GM12801 (cell line): ENCODE measurements around the gene GFOD1.

ENCODE experiments used
- TF ChIP-seq, protein P1 (sequence below): IDR thresholded peaks from one replicate; pipeline ENCODE4 v1.5.1; 2011; ENCODE audit warnings: control low read depth; ENCODE audit not compliant: insufficient read length; ENCODE audit errors: extremely low read depth

Gene GFOD1

DNA sequence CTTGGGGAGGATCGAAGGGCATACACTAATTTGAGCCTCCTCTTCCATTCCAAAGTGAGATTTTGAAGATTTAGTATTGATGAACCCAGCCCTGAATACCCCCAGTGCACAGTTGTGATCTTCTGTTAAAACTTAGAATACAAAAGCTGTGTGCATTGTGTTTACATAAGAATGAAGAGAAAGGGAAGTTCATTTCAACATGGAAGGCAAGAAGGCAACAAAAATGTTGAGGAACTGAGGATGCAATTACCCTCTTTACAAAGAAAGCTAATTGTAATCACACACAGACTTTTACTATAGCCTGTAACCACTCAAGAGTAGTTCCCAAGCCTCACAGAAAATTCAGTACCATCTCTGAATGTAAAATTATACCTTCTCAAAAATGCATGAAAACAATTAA lies 49.3 kb downstream of the GFOD1 start:
- TF ChIP-seq, protein P1, sequence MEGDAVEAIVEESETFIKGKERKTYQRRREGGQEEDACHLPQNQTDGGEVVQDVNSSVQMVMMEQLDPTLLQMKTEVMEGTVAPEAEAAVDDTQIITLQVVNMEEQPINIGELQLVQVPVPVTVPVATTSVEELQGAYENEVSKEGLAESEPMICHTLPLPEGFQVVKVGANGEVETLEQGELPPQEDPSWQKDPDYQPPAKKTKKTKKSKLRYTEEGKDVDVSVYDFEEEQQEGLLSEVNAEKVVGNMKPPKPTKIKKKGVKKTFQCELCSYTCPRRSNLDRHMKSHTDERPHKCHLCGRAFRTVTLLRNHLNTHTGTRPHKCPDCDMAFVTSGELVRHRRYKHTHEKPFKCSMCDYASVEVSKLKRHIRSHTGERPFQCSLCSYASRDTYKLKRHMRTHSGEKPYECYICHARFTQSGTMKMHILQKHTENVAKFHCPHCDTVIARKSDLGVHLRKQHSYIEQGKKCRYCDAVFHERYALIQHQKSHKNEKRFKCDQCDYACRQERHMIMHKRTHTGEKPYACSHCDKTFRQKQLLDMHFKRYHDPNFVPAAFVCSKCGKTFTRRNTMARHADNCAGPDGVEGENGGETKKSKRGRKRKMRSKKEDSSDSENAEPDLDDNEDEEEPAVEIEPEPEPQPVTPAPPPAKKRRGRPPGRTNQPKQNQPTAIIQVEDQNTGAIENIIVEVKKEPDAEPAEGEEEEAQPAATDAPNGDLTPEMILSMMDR, result no peak

DNA sequence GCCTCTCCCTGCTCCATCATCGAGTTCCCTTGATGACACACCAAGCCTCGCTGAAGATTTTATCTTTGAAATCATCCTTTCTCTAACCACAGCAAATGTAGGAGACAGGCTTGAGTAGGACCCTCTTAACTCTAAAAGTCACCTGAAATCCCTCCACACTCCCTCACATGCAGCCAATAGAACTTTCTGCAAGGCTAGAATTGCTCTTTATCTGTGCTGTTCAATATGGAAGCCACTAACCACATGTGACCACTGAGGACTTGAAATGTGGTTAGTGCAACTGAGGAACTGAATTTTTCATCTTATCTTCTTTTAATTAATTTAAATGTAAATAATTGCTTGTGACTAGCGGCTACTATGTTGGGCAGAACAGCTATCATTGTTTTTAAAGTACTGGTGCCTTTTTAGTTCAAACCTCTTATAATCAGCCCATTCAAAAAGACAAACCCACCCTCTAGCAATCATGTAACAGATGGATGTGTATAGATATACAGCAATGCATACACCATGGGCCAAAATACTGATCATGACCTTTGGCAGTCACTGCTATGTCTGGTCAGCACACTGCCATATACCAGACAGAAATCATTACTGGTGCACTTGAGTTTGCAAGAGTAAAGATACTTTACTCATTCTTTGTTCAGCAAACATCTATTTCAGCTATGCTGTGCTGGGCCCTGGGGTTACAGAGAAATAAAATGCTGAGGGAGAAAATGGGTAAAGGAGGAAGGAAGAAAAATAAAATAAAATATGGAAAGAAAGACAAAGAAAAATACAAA lies 50.0 kb downstream of the GFOD1 start:
- TF ChIP-seq, protein P1, result no peak

DNA sequence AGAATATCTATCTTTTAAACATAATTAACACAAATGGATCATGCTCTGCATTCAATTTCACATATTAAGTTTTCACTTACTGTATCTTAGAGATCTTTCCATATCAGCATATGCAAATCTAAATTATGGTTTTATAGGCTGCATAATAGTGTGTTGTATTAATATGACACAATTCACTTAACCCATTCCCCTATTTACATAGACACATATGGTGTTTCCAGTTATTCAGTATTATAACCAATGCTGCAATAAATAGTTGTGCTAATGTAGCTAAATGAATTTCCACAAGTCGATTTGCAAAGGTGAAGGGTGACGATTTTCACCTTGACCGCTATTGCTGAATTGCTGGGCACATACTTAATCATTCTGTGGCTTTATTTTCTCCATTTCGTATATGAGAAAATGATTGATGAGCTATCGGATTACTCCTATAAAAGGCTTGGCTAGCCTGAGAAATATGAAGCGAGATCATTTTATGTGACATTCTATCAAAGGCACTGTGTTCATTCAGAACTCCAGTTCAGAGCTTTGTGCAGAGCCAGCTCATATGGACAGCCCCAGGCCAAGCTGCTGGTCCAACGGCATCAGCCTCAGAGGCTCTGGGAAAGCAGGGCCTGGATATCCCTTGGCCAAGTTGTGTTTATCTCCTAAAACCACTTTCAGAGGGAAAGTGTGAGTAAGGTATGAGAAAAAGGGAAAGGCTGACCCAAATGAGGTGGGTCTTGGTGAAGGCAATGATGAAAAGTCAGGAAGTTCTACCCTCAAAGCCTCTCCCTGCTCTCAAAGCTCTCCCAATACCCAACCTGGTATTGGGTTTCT lies 50.8 kb downstream of the GFOD1 start:
- TF ChIP-seq, protein P1, result no peak

DNA sequence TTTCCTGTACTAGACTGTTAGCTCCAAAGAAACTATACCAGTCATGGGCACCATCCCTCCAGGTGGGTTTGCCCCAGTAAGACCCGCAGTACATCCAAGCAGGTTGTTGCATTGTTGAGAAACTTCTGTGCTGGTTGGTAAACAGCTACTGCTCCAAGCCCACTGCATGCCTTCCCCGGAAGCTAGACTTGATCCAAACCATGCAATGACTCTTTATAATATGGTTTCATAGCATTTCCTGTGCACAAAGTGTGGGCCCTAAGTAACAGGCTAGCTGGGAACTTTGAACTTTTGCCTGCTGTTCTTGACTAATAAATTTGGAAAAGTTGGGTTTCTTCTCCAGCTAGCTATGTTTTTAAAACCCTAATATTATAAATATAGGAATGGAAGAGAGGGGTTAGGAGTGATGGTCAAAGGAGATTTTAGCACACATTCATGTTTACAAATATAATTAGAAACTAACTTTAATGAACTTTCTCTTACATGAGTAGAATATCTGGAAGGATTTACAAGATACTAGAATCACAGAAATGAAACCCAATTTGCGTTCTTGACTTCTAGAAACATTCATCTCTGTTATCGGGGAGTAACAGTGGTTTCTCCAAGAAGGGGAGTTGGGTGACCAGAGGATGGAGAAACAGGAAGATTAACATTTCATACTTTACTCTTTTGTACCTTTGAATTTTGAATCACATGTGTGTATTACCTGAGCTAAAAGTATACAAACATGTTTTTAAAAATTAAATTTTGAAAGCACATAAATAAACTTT lies 51.7 kb downstream of the GFOD1 start:
- TF ChIP-seq, protein P1, result no peak

DNA sequence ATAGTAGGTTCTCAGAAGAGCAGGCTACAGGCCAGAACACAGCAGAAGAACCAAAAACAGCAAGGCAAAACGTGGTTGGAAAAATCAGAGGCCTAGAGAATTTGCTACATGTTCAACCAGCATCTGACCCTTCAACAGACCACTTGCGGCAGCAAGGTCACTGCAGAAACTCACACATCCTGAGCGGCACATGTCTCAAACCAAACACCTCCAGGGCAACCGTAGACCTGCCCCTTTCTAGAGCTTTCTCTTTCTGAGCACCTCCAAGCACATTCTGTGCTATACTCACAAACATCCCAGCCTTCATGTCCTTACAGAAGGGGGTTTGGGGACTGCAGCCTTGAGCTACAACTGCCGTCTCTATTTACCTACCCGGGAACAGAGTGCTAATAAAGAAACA lies 52.6 kb downstream of the GFOD1 start:
- TF ChIP-seq, protein P1, result no peak

DNA sequence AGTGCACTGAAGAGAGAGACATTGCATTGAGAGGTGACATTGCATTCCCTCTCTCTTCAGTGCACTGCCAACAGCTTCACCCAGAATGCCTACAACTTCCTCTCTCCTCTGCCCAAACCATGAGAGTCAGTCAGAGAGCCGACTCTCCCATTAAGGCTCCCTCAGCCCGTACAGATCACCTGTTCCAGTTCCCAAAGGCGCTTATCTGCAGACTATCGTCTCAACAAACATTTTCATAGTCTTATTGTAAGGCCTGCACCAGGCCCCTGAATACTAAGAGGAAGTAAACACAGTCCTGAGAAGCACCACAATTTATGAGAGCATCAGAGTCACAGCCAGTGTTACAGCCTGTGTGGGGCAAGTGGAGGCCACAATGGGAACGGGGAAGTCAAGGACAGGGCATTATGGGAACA lies 53.7 kb downstream of the GFOD1 start:
- TF ChIP-seq, protein P1, result no peak
